Left lung (tissue), 10 donors: ENCODE data around the gene BPIFA2. TPM values are rescaled to one million over a fixed set of nuclear protein-coding genes. Genes with fewer than 3 reads are reported as not detected.

Source experiments
- ATAC-seq: fragments of 200-7000 bp; cut with Tn5 transposase; one replicate; pipeline ENCODE4 v1.9.1; 2020; ENCODE audit warnings: moderate library complexity
- DNase-seq, 4 donors: peaks; one replicate each; pipeline ENCODE4 v3.0.0-alpha.2; 2013 to 2020
- H3K27ac ChIP-seq, 2 donors: fragments of 200-600 bp; sonication (generic) in 1 of 2; one replicate each; pipeline versions ENCODE4 v1.5.0 to v1.8.0; 2020 to 2021
- H3K27me3 ChIP-seq, 2 donors: fragments of 200-600 bp; sonication (generic) in 1 of 2; one replicate each; pipeline versions ENCODE4 v1.5.0 to v1.8.0; 2020 to 2021
- H3K36me3 ChIP-seq, 2 donors: fragments of 200-600 bp; sonication (generic) in 1 of 2; one replicate each; pipeline versions ENCODE4 v1.5.0 to v1.8.0; 2020 to 2021
- H3K4me1 ChIP-seq, 2 donors: fragments of 200-600 bp; one replicate each; pipeline ENCODE4 v1.8.0; 2021
- H3K4me3 ChIP-seq, 2 donors: fragments of 200-600 bp; sonication (generic) in 1 of 2; one replicate each; pipeline versions ENCODE4 v1.5.0 to v1.8.0; 2020 to 2021; ENCODE audit warnings: mild to moderate bottlenecking in 1 of 2
- H3K9me3 ChIP-seq, 2 donors: fragments of 200-600 bp; sonication (generic) in 1 of 2; one replicate each; pipeline versions ENCODE4 v1.5.0 to v1.8.0; 2020 to 2021
- intact Hi-C, 2 donors: fragments of 100-400 bp; cut with DNase I; formaldehyde crosslinking; loops; one replicate each; pipeline versions ENCODE4 v1.11.2 to v1.14.2; 2022
- polyA plus RNA-seq, 6 donors: library from polyadenylated mRNA; unstranded; fragments of 120-200 nt; gene quantifications; one replicate each; pipeline ENCODE4 v1.2.1, GENCODE V29; 2013; ENCODE audit not compliant: insufficient read length in 6 of 6
- total RNA-seq, 2 donors: library from RNA; stranded (reverse); fragmentation: NEBNext Ultra II Directional; extraction: Animal tissue kit (Norgen Biotek cat#: 25700); gene quantifications; one replicate each; pipeline ENCODE4 v1.2.1, GENCODE V29; 2021
- TF ChIP-seq, protein P1 (sequence below), 2 donors: fragments of 200-600 bp; sonication (generic) in 1 of 2; IDR thresholded peaks; one replicate each; pipeline versions ENCODE4 v1.5.0 to v1.8.0; 2021; ENCODE audit warnings: antibody characterized with exemption in 2 of 2
- donor health status: DM: no; HTN: yes; CAD: no.
- donor health status: DM: no; HTN: no; CAD: no.

BPIFA2 gene
- total and polyA plus RNA-seq, 8 donors = not detected

DNA sequence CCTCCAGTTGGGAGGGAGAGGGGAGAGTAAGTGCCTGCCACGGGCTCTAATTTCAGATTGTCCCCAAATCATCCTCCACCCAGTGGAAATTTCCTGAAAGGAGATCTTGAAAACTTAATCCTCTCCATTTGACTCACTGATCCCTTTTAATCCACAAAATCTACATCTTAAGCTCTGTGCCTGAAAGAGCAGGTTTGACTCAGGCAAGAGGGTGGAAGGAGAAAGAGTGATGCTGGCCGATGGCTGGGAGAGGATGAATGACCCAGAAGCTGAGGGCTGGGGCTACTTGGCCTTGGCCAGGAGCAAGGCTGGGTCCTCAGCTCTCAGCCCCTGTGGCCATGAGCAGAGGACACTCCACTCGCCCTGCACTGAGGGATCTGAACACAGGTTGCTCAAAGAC is 8.1 kb downstream of the BPIFA2 start:
- no peaks in the 10 kb centered on the region for H3K27me3 ChIP-seq
- no peaks in the 10 kb centered on the region for H3K36me3 ChIP-seq
- TF ChIP-seq, protein P1, sequence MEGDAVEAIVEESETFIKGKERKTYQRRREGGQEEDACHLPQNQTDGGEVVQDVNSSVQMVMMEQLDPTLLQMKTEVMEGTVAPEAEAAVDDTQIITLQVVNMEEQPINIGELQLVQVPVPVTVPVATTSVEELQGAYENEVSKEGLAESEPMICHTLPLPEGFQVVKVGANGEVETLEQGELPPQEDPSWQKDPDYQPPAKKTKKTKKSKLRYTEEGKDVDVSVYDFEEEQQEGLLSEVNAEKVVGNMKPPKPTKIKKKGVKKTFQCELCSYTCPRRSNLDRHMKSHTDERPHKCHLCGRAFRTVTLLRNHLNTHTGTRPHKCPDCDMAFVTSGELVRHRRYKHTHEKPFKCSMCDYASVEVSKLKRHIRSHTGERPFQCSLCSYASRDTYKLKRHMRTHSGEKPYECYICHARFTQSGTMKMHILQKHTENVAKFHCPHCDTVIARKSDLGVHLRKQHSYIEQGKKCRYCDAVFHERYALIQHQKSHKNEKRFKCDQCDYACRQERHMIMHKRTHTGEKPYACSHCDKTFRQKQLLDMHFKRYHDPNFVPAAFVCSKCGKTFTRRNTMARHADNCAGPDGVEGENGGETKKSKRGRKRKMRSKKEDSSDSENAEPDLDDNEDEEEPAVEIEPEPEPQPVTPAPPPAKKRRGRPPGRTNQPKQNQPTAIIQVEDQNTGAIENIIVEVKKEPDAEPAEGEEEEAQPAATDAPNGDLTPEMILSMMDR (IDR thresholded peaks at IDR 0.05) = no peak
- H3K9me3 ChIP-seq = peaks cover 0 to 2% of the 10 kb centered on the region in 2 donors
- no peak overlapping the region for H3K4me3 ChIP-seq
- H3K27ac ChIP-seq = no peak overlapping the region
- ATAC-seq (no peak), DNase-seq (no peak)
- intact Hi-C loops = no loop called here
- no peaks in the 10 kb centered on the region for H3K4me1 ChIP-seq

DNA sequence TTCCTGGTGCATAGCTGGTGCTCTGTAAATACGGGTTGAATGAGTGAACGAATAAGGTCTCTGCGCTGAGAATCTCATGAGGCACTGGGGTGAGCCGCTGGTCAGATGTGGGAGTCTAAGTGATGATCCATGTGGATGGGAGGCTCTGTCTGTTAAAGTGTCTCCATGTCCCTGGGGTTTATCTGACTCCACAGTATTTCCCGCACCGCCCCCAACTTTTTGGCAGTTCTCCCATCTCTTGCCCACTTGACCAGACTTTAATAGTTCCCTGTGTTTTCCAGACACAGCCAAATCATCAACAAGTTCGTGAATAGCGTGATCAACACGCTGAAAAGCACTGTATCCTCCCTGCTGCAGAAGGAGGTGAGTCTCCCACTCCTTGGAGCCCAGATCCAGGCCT is 9.9 kb downstream of the BPIFA2 start:
- DNase-seq (no peak), ATAC-seq (peak; percentile 28)
- TF ChIP-seq, protein P1 (IDR thresholded peaks at IDR 0.05) = no peak
- H3K27ac ChIP-seq = no peak overlapping the region
- H3K27me3 ChIP-seq = no peaks in the 10 kb centered on the region
- H3K36me3 ChIP-seq = no peaks in the 10 kb centered on the region
- H3K4me1 ChIP-seq = no peaks in the 10 kb centered on the region
- intact Hi-C loops = no loop called here
- no peak overlapping the region for H3K4me3 ChIP-seq
- H3K9me3 ChIP-seq = no peaks in the 10 kb centered on the region

- H3K9me3 ChIP-seq = peaks cover 0 to 4% of the 10 kb centered on the region in 2 donors
- no peaks in the 10 kb centered on the region for H3K4me1 ChIP-seq
- intact Hi-C loops = no loop called here
- H3K36me3 ChIP-seq = no peaks in the 10 kb centered on the region
- no peak overlapping the region for H3K27ac ChIP-seq
- ATAC-seq = peak; percentile 95
- TF ChIP-seq, protein P1 (IDR thresholded peaks at IDR 0.05) = no peak
- H3K4me3 ChIP-seq = no peak overlapping the region
- H3K27me3 ChIP-seq = no peaks in the 10 kb centered on the region
- DNase-seq = peak in 1 of 4 donors; percentile 40
These were observed 10.8 kb downstream of the BPIFA2 start for GRCh38 chr20:33178726-33179125.

GRCh38 chr20:33180169-33180568 is 12.2 kb downstream of the BPIFA2 start:
- H3K27me3 ChIP-seq = no peaks in the 10 kb centered on the region
- DNase-seq (no peak), ATAC-seq (no peak)
- TF ChIP-seq, protein P1 (IDR thresholded peaks at IDR 0.05) = no peak
- no peaks in the 10 kb centered on the region for H3K4me1 ChIP-seq
- H3K9me3 ChIP-seq = peaks cover 0 to 4% of the 10 kb centered on the region in 2 donors
- no peak overlapping the region for H3K4me3 ChIP-seq
- intact Hi-C loops = no loop called here
- no peaks in the 10 kb centered on the region for H3K36me3 ChIP-seq
- no peak overlapping the region for H3K27ac ChIP-seq

- Histone ChIP-seq H3K4me1 (no peaks in the 10 kb centered on the region), H3K36me3 (no peaks in the 10 kb centered on the region), H3K4me3 (no peak overlapping the region), H3K27ac (no peak overlapping the region), H3K9me3 (peaks cover 0 to 4% of the 10 kb centered on the region in 2 donors), H3K27me3 (no peaks in the 10 kb centered on the region)
- ATAC-seq (no peak), DNase-seq (no peak)
- TF ChIP-seq, protein P1 (IDR thresholded peaks at IDR 0.05) = no peak
- intact Hi-C loops = no loop called here
These were observed 13.6 kb downstream of the BPIFA2 start for GRCh38 chr20:33181482-33182093.
